ENCODE measurements around the gene STK17B.

DNA sequence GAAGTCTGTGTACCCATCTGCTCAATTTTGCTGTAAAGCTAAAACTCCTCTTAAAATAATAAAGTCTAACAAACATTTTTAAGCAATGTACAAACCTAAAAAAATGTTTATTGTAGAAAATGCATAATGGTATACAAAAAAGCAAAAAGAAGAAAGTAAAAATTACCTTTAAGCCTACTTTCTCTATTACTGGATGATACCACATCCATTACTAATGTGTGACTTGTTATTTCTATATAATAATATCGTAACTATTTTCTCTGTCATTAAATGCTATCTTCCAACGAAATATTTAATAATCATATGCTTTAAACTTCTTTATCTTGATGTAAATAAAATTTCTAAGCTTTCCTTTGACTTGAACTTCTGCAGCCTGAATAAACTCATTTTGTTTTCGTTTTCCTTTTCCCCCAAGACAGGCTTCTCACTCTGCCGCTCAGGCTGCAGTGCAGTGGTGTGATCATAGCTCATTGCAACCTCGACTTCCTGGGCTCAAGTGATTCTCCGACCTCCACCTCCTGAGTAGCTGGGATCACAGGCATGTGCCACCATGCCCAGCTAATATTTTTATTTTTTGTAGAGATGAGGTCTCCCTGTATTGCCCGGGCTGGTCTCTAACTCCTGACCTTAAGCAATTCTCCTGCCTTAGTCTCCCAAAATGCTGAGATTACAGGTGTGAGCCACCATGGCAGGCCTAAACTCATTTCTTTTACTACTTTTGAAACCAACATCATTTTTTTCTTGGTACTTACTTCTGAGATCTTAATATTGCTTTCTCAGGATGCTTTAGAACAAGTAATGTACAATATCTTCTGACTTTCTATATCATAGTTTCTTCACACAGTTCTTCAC, 84.6 kb downstream of the STK17B start:
- TF ChIP-seq, protein P1, sequence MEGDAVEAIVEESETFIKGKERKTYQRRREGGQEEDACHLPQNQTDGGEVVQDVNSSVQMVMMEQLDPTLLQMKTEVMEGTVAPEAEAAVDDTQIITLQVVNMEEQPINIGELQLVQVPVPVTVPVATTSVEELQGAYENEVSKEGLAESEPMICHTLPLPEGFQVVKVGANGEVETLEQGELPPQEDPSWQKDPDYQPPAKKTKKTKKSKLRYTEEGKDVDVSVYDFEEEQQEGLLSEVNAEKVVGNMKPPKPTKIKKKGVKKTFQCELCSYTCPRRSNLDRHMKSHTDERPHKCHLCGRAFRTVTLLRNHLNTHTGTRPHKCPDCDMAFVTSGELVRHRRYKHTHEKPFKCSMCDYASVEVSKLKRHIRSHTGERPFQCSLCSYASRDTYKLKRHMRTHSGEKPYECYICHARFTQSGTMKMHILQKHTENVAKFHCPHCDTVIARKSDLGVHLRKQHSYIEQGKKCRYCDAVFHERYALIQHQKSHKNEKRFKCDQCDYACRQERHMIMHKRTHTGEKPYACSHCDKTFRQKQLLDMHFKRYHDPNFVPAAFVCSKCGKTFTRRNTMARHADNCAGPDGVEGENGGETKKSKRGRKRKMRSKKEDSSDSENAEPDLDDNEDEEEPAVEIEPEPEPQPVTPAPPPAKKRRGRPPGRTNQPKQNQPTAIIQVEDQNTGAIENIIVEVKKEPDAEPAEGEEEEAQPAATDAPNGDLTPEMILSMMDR (IDR thresholded peaks at IDR 0.05; ENCODE audit: low read depth, low read length): no peak
- TF ChIP-seq POLR2A (IDR thresholded peaks at IDR 0.05; ENCODE audit: extremely low read depth, insufficient read length) (no peak), MYC (IDR thresholded peaks at IDR 0.05; ENCODE audit: low read depth, low read length) (no peak)
- TF ChIP-seq, protein P2, sequence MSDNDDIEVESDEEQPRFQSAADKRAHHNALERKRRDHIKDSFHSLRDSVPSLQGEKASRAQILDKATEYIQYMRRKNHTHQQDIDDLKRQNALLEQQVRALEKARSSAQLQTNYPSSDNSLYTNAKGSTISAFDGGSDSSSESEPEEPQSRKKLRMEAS (IDR thresholded peaks at IDR 0.05; ENCODE audit: low read depth, low read length): no peak

Measured in NB4 (cell line).